GM18870 (cell line): ENCODE results near the gene VPS4A.
"Not testable (repeated sequence)": the region's sequence is repeated elsewhere in the genome, so short reads cannot be mapped to it uniquely, and the experiment has no call there.

Source experiments
- ATAC-seq: cut with Tn5 transposase; IDR thresholded peaks from one replicate; pipeline ENCODE4 v1.9.1; 2021; ENCODE audit warnings: moderate library complexity; ENCODE audit not compliant: unreplicated experiment

Gene VPS4A

GRCh38 chr16:69326172-69326873, 15.2 kb downstream of the VPS4A start:
- ATAC-seq, result no peak

GRCh38 chr16:69327585-69328310, 16.6 kb downstream of the VPS4A start:
- no peak for ATAC-seq

- no peak for ATAC-seq
Observed at GRCh38 chr16:69328854-69329316, 17.7 kb downstream of the VPS4A start.

- peak; percentile 18 for ATAC-seq
Observed at GRCh38 chr16:69329369-69330285, 18.5 kb downstream of the VPS4A start.

GRCh38 chr16:69330286-69331109, 19.3 kb downstream of the VPS4A start, which contains the start of gene PDF:
Gene PDF, minus strand, starts transcription at chr16:69330588. Its CDS starts 18 bp downstream, at chr16:69330570.
- peak; percentile 84 for ATAC-seq

- ATAC-seq, result no peak
Observed at GRCh38 chr16:69334696-69335095, 23.5 kb downstream of the VPS4A start.

GRCh38 chr16:69338557-69339288, 27.6 kb downstream of the VPS4A start:
- no peak for ATAC-seq

GRCh38 chr16:69339289-69340094, 28.3 kb downstream of the VPS4A start, which contains the start of the genes COG8 and NIP7:
Gene COG8, minus strand, starts transcription at chr16:69339564. Its CDS starts 12 bp downstream, at chr16:69339552.
Gene NIP7, plus strand, starts transcription at chr16:69339772. Its CDS starts 58 bp downstream, at chr16:69339830.
- peak; percentile 85 for ATAC-seq

GRCh38 chr16:69340095-69340644, 29.0 kb downstream of the VPS4A start:
- no peak for ATAC-seq

GRCh38 chr16:69344171-69344570, 33.0 kb downstream of the VPS4A start:
- ATAC-seq, result no peak

GRCh38 chr16:69345923-69346322, 34.8 kb downstream of the VPS4A start:
- no peak for ATAC-seq

GRCh38 chr16:69346683-69347082, 35.5 kb downstream of the VPS4A start:
- no peak for ATAC-seq

- ATAC-seq, result no peak
Observed at GRCh38 chr16:69348222-69348621, 37.1 kb downstream of the VPS4A start.

GRCh38 chr16:69349536-69349935, 38.4 kb downstream of the VPS4A start:
- no peak for ATAC-seq

GRCh38 chr16:69350536-69351133, 39.5 kb downstream of the VPS4A start:
- ATAC-seq, result no peak

GRCh38 chr16:69351309-69352027, 40.3 kb downstream of the VPS4A start, which contains the start of gene TMED6:
Gene TMED6, minus strand, starts transcription at chr16:69351786. Its CDS starts 33 bp downstream, at chr16:69351753.
- no peak for ATAC-seq

- ATAC-seq, result not testable (repeated sequence)
Observed at GRCh38 chr16:69360070-69360469, 48.9 kb downstream of the VPS4A start.
